Measurements from ENCODE around the gene SRSF7. TPM values are rescaled to one million over a fixed set of nuclear protein-coding genes. Genes with fewer than 3 reads are reported as not detected.

The SRSF7 gene
- total RNA-seq, 4 donors from 2014 or later = 80.8 to 121 (median 117) TPM

DNA sequence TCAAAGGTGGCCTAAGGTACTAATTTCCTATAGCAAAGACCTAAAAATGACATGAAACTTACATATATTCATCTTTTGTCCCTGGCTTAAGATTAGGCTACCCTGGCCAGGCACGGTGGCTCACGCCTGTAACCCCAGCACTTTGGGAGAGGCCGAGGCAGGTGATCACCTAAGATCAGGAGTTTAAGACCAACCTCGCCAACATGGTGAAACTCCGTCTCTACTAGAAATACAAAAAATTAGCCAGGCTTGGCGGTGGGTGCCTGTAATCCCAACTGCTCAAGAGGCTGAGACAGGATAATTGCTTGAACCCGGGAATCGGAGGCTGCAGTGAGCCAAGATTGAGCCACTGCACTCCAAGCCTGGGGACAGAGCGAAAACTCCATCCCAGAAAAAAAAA, 5.9 kb downstream of the SRSF7 start:
- no peak overlapping the region for H3K4me3 ChIP-seq (replicated peaks in 1 of 3)
- 91 to 92% methylated on average over 9 of the region's 9 CpGs for WGBS, 2 donors
- intact Hi-C loops (cut with DNase I) = no loop called here
- H3K27me3 ChIP-seq = no peaks in the 10 kb centered on the region
- H3K36me3 ChIP-seq = peaks cover 60 to 64% of the 10 kb centered on the region in 2 donors
- no peaks in the 10 kb centered on the region for H3K9me3 ChIP-seq
- no peak for TF ChIP-seq POLR2A (IDR thresholded peaks at IDR 0.05)
- TF ChIP-seq, protein P1, sequence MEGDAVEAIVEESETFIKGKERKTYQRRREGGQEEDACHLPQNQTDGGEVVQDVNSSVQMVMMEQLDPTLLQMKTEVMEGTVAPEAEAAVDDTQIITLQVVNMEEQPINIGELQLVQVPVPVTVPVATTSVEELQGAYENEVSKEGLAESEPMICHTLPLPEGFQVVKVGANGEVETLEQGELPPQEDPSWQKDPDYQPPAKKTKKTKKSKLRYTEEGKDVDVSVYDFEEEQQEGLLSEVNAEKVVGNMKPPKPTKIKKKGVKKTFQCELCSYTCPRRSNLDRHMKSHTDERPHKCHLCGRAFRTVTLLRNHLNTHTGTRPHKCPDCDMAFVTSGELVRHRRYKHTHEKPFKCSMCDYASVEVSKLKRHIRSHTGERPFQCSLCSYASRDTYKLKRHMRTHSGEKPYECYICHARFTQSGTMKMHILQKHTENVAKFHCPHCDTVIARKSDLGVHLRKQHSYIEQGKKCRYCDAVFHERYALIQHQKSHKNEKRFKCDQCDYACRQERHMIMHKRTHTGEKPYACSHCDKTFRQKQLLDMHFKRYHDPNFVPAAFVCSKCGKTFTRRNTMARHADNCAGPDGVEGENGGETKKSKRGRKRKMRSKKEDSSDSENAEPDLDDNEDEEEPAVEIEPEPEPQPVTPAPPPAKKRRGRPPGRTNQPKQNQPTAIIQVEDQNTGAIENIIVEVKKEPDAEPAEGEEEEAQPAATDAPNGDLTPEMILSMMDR (IDR thresholded peaks at IDR 0.05) = no peak
- no peak overlapping the region for H3K27ac ChIP-seq
- DNase-seq = no peak
- H3K4me1 ChIP-seq = peaks cover 9 to 17% of the 10 kb centered on the region in 2 donors

GRCh38 chr2:38744399-38744780, 6.8 kb downstream of the SRSF7 start:
- intact Hi-C loops (cut with DNase I) = loop anchor here (5.0 kb wide), 1 partner anchor 162 kb away; no protein-coding TSS in a partner anchor
- TF ChIP-seq POLR2A (IDR thresholded peaks at IDR 0.05) = no peak
- TF ChIP-seq, protein P1 (IDR thresholded peaks at IDR 0.05) = no peak
- Histone ChIP-seq H3K27me3 (no peaks in the 10 kb centered on the region), H3K27ac (no peak overlapping the region), H3K36me3 (peaks cover 60 to 64% of the 10 kb centered on the region in 2 donors), H3K4me3 (replicated peaks in 1 of 3) (no peak overlapping the region), H3K4me1 (peaks cover 2 to 17% of the 10 kb centered on the region in 2 donors), H3K9me3 (no peaks in the 10 kb centered on the region)
- no peak for DNase-seq
- WGBS, 2 donors = 52% methylated on average over 2 of the region's 2 CpGs

DNA sequence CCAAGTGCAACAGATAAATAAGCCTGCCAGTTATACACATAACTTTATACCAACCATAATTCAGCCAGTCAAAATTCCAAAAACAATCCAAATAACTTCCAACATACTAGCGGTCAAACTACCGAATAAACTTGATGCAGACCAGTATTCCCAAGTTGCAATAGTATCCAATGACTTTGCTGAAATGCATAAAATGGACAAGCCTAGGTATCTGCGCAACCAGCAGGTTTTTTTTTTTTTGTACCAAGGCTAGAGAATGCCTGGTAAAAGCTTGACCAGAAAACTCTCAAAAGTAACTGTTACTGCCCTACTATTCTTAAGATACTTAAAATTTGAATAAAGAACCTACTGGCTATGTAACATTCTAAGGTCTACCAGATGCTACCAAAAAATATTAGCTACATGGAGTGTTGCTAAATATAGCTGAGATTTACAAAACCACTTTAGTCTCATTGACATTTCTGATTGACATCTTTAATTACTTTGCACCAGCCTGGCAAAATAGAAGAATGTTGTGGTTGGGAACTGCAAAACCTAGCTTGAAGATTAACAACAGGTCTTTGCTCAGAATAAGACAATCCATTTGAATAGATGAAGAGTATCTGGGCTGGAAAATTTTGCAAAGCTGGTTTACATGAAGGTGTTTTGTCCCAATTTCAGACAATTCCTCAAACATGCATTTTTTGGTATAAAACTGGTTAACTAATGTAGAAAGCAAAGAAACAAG, 7.3 kb downstream of the SRSF7 start:
- Histone ChIP-seq H3K27me3 (no peaks in the 10 kb centered on the region), H3K36me3 (peaks cover 58% of the 10 kb centered on the region in 2 donors), H3K9me3 (no peaks in the 10 kb centered on the region), H3K4me1 (peaks cover 0 to 17% of the 10 kb centered on the region in 2 donors), H3K4me3 (replicated peaks in 1 of 3) (no peak overlapping the region), H3K27ac (no peak overlapping the region)
- TF ChIP-seq, protein P1 (IDR thresholded peaks at IDR 0.05) = no peak
- no peak for TF ChIP-seq POLR2A (IDR thresholded peaks at IDR 0.05)
- WGBS, 2 donors = 92 to 96% methylated on average over 3 of the region's 3 CpGs
- intact Hi-C loops (cut with DNase I) = loop anchor here (5.0 kb wide), 1 partner anchor 162 kb away; no protein-coding TSS in a partner anchor
- DNase-seq = no peak

- peaks cover 50% of the 10 kb centered on the region in 2 donors for H3K36me3 ChIP-seq
- H3K9me3 ChIP-seq = no peaks in the 10 kb centered on the region
- no peak for DNase-seq
- peaks cover 0 to 13% of the 10 kb centered on the region in 2 donors for H3K4me1 ChIP-seq
- H3K27ac ChIP-seq = no peak overlapping the region
- 91 to 94% methylated on average over 10 of the region's 10 CpGs for WGBS, 2 donors
- H3K27me3 ChIP-seq = no peaks in the 10 kb centered on the region
- no peak overlapping the region for H3K4me3 ChIP-seq (replicated peaks in 1 of 3)
- intact Hi-C loops (cut with DNase I) = loop anchor here (5.0 kb wide), 1 partner anchor 161 kb away; no protein-coding TSS in a partner anchor
- TF ChIP-seq, protein P1 (IDR thresholded peaks at IDR 0.05) = no peak
- no peak for TF ChIP-seq POLR2A (IDR thresholded peaks at IDR 0.05)
Measured at GRCh38 chr2:38742797-38743559, 8.2 kb downstream of the SRSF7 start.
